ENCODE measurements around the gene BABAM1. TPM values are rescaled to one million over a fixed set of nuclear protein-coding genes. Genes with fewer than 3 reads are reported as not detected.

The BABAM1 gene
- total RNA-seq, 1 donor: 59.3 TPM

DNA sequence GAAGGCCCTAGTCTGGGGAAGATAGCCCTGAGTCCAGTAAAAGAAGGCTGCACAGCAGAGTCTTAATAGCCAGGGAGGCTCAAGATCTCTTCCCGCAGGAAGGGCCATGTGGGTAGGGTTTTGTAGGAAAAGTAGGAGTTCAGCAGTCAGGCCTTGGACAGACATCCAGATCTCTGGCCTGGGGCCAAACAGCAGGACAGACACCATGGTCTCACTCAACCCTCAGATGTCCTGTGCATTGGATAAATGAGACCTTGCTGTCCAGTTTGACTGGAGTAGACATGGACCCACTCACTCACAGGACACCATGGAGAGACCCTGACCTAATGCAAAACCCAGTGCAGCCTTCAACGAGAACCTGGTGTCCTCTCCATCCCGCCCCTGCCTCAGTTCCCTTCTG lies 37.4 kb upstream of the BABAM1 start:
- H3K4me3 ChIP-seq (ENCODE audit: low read depth, low read length): no peak overlapping the region
- no peak for DNase-seq (ENCODE audit: low read depth)
- TF ChIP-seq, protein P1, sequence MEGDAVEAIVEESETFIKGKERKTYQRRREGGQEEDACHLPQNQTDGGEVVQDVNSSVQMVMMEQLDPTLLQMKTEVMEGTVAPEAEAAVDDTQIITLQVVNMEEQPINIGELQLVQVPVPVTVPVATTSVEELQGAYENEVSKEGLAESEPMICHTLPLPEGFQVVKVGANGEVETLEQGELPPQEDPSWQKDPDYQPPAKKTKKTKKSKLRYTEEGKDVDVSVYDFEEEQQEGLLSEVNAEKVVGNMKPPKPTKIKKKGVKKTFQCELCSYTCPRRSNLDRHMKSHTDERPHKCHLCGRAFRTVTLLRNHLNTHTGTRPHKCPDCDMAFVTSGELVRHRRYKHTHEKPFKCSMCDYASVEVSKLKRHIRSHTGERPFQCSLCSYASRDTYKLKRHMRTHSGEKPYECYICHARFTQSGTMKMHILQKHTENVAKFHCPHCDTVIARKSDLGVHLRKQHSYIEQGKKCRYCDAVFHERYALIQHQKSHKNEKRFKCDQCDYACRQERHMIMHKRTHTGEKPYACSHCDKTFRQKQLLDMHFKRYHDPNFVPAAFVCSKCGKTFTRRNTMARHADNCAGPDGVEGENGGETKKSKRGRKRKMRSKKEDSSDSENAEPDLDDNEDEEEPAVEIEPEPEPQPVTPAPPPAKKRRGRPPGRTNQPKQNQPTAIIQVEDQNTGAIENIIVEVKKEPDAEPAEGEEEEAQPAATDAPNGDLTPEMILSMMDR (IDR thresholded peaks at IDR 0.05; ENCODE audit: insufficient read depth, low read length): no peak

DNA sequence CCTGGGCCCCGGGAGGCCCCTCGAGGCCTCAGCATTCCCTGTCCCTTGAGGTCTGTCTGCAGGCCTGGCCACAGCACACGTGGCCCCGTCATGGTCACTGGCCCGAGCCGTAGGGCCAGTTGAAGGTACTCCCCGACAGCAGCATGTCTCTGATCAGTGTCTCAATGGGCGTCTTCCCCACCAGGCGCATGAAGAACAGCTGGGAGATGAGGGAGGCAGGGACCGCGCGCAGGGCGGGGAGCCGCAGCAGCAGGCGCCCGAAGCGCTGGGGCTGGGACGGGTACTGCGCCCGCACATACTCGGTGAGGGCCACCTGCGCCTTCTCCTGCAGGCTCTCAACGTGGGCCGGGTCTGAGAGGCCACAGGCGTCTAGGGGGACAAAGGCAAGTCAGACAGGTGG lies 35.0 kb upstream of the BABAM1 start:
- H3K4me3 ChIP-seq (ENCODE audit: low read depth, low read length): no peak overlapping the region
- no peak for DNase-seq (ENCODE audit: low read depth)
- TF ChIP-seq, protein P1 (IDR thresholded peaks at IDR 0.05; ENCODE audit: insufficient read depth, low read length): no peak

DNA sequence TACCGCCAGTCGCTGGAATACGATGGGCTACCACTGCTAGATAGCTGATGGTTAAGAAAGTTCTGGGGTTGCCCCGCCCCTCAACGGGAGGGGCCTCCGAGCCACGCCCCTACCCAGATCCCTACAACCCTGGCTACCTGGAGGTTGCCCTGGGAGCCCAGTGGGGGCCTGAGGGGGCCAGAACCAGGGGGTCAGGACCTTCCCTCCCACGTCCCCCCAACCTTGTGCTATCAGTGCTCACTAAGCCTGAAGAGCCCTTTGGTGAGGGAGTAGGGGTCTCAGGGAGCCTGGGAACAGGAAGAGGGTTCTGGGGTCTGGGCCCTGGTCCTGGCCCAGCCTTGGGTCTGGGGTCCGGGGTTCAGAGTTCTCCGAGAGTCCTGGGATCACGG lies 32.3 kb upstream of the BABAM1 start:
- TF ChIP-seq, protein P1 (IDR thresholded peaks at IDR 0.05; ENCODE audit: insufficient read depth, low read length): no peak
- DNase-seq (ENCODE audit: low read depth): peak; percentile 43
- peak overlapping the region; percentile 70 for H3K4me3 ChIP-seq (ENCODE audit: low read depth, low read length)

DNA sequence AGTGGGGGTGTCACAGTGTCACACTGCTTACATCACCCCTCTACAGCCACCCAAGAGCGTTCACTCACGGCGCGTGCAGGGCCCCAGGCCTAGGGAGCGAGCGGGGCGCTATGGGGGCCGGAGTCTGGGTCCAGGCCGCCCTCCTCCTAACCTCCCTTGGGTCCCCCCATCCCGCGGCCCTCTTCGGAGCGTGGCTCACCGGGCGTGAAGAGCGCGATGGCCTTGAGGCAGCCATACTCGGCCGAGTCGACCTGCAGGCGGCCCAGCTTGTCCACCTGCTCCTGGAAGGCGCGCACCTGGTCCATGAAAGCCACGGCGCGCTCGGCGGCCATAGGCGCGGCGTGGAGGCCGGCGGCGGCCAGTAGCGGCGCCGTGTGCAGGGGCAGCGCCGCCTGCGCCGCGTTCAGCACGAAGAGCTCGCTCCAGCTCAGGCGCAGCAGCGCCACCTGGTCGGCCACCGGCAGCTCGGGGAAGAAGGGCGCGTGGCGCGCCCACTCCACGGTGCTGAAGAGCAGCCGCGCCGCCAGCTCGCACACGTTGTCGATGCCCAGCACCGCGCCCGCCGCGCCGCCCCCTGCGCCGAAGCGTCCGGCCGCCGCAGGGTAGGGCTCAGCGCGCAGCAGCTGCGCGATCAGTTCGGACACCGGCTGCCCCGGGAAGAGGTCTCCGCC lies 31.8 kb upstream of the BABAM1 start:
- TF ChIP-seq, protein P1 (IDR thresholded peaks at IDR 0.05; ENCODE audit: insufficient read depth, low read length): peak; percentile 43
- H3K4me3 ChIP-seq (ENCODE audit: low read depth, low read length): peak overlapping the region; percentile 70
- DNase-seq (ENCODE audit: low read depth): peak; percentile 65

DNA sequence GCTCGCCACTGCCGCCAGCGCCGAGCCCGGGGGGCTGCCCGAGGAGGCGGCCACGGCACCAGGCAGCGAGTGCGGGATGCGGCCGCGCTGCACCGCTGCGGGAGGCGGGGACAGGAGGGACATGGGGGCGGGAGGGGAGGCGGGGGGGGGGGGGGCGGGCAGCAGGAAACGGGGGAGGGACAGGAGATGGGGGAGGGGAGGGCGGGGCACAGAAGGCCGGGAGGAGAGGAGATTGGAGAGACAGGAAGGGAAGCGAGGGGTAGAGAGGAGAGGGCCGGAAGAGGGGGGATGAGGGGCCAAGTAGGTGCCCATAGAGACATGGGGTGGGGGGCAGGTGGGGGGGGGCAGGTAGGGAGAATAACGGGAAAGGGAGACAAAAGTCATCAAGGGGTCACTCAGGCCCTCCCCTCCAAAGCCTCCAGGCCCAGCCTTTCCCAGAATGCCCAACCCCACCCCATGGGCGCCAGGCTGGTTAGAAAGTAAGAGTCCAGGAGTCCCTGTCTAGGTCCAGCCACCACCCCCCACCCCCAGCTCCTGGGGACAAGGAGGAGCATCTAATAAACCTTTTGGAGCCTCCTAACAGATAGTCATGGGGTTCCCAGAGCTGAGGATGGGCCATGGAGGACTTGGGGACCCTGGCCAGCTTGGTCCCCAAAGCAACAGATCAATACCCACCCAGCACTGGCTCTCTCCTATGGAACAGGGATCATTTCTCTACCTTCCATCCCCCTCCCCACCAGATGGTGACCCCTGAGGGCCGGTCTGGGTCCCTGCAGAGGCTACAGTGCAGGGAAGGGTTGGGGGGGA lies 31.1 kb upstream of the BABAM1 start:
- TF ChIP-seq, protein P1 (IDR thresholded peaks at IDR 0.05; ENCODE audit: insufficient read depth, low read length): no peak
- peak; percentile 29 for DNase-seq (ENCODE audit: low read depth)
- H3K4me3 ChIP-seq (ENCODE audit: low read depth, low read length): peak overlapping the region; percentile 70

DNA sequence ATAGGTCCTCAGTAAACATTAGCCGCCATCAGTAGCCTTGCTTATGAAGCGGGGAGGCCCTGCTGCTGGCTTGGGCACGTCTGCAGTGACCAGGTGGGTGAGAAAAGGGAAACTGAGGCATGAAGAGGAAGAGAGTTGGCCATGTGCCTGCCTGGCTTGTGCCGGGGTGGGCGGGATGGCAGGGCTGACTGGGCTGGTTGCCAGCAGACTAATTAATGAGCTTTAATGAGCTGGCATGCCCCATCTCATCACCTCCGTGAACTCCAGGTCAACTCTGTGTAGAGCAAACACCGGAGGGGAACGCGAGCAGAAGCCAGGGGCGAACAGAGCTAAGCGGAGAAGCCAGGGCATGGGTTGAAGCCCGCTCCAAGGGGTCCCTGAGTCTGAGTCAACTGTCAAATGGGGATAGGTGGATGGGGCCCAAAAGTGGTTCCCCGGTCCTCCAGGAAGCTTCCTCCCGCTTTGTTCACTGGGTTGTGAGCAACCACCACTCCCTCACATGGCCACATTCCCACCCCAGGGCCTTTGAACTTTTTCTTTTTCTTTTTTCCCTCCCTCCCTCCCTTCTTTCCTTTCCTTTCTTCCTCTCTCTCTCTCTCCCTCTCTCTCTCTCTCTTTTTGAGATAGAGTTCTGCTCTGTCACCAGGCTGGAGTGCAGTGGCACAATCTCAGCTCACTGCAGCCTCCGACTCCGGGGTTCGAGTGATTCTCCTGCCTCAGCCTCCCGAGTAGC lies 30.3 kb upstream of the BABAM1 start:
- no peak for DNase-seq (ENCODE audit: low read depth)
- H3K4me3 ChIP-seq (ENCODE audit: low read depth, low read length): no peak overlapping the region
- TF ChIP-seq, protein P1 (IDR thresholded peaks at IDR 0.05; ENCODE audit: insufficient read depth, low read length): no peak
